Measurements from ENCODE around the gene ZSCAN5A. TPM values are rescaled to one million over a fixed set of nuclear protein-coding genes. Genes with fewer than 3 reads are reported as not detected.

The ZSCAN5A gene
- total RNA-seq, 1 experiment from 2014 or later: 10.4 TPM

GRCh38 chr19:56310462-56310861 lies 4.2 kb downstream of the ZSCAN5A start:
- DNase-seq (ENCODE audit: low spot score): no peak
- Mint-ChIP-seq H3K9me3 (peaks cover 3% of the 10 kb centered on the region), H3K4me3 (no peak overlapping the region), H3K27ac (no peak overlapping the region), H3K4me1 (peaks cover 9% of the 10 kb centered on the region), H3K36me3 (peaks cover 8% of the 10 kb centered on the region), H3K27me3 (ENCODE audit: low read depth) (no peaks in the 10 kb centered on the region)
- ChIA-PET POLR2A (no interaction called here), CTCF (interaction anchor here (0.8 to 2.0 kb wide), 27 partner anchors 11 to 244 kb away, joined by 3 to 44 read pairs (median 9); partner anchors contain the start of gene ZSCAN5B)
- TF ChIP-seq EMX1 (CRISPR knock-in tag; IDR thresholded peaks at IDR 0.05): no peak
- no peak for TF ChIP-seq CBFB (CRISPR knock-in tag; IDR thresholded peaks at IDR 0.05; ENCODE audit: low read depth)
- no peak for TF ChIP-seq GABPB1 (CRISPR knock-in tag; IDR thresholded peaks at IDR 0.05)
- no peak for TF ChIP-seq MAX (CRISPR knock-in tag; IDR thresholded peaks at IDR 0.05)
- TF ChIP-seq ZBTB21 (CRISPR knock-in tag; IDR thresholded peaks at IDR 0.05; ENCODE audit: borderline replicate concordance): no peak
- no peak for TF ChIP-seq ZMAT4 (CRISPR knock-in tag; IDR thresholded peaks at IDR 0.05)
- TF ChIP-seq ESRRA (CRISPR knock-in tag; IDR thresholded peaks at IDR 0.05; ENCODE audit: borderline replicate concordance): no peak
- TF ChIP-seq JAZF1 (CRISPR knock-in tag; IDR thresholded peaks at IDR 0.05): no peak
- no peak for TF ChIP-seq SMAD4 (CRISPR knock-in tag; IDR thresholded peaks at IDR 0.05)
- TF ChIP-seq ERG (CRISPR knock-in tag; IDR thresholded peaks at IDR 0.05): no peak
- no peak for TF ChIP-seq GRHL2 (CRISPR knock-in tag; IDR thresholded peaks at IDR 0.05; ENCODE audit: insufficient replicate concordance, severe bottlenecking)
- ATAC-seq: no peak

GRCh38 chr19:56309511-56310185 lies 5.0 kb downstream of the ZSCAN5A start:
- Mint-ChIP-seq H3K36me3 (peaks cover 8% of the 10 kb centered on the region), H3K4me1 (peaks cover 9% of the 10 kb centered on the region), H3K27me3 (ENCODE audit: low read depth) (no peaks in the 10 kb centered on the region), H3K9me3 (peaks cover 3% of the 10 kb centered on the region), H3K4me3 (no peak overlapping the region), H3K27ac (no peak overlapping the region)
- CTCF ChIA-PET: interaction anchor here (0.6 to 2.0 kb wide), 81 partner anchors 8 to 655 kb away, joined by 3 to 44 read pairs (median 5); partner anchors contain the start of genes EDDM13, GALP, ZNF444 and ZNF470
- TF ChIP-seq SOX15 (CRISPR knock-in tag; IDR thresholded peaks at IDR 0.05) (no peak), ATF1 (CRISPR knock-in tag; IDR thresholded peaks at IDR 0.05) (no peak), CDX4 (CRISPR knock-in tag; IDR thresholded peaks at IDR 0.05; ENCODE audit: borderline replicate concordance) (no peak), ZNF121 (CRISPR knock-in tag; IDR thresholded peaks at IDR 0.05) (peak; percentile 78), NR2C2 (CRISPR knock-in tag; IDR thresholded peaks at IDR 0.05) (no peak), CTCF (IDR thresholded peaks at IDR 0.05) (peak; percentile 97), HMGXB4 (CRISPR knock-in tag; IDR thresholded peaks at IDR 0.05) (0 out of 2 replicates have a peak, but pooled peaks have one; percentile 53)
- POLR2A ChIA-PET: no interaction called here
- ATAC-seq: peak; percentile 97
- DNase-seq (ENCODE audit: low spot score): peak; percentile 91

All from WTC11 (cell line).